Colonic mucosa (tissue), 4 donors: ENCODE measurements around the gene LIPK. TPM values are rescaled to one million over a fixed set of nuclear protein-coding genes. Genes with fewer than 3 reads are reported as not detected.
"Not testable (repeated sequence)": the region's sequence is repeated elsewhere in the genome, so short reads cannot be mapped to it uniquely, and the experiment has no call there.

ENCODE experiments used
- DNase-seq: peaks from one replicate; pipeline ENCODE4 v3.0.0-alpha.2; 2020
- H3K27ac ChIP-seq: fragments of 200-600 bp; one replicate; pipeline ENCODE4 v1.8.0; 2021
- H3K27me3 ChIP-seq: fragments of 200-600 bp; one replicate; pipeline ENCODE4 v1.8.0; 2021
- H3K36me3 ChIP-seq: fragments of 200-600 bp; one replicate; pipeline ENCODE4 v1.8.0; 2021
- H3K4me1 ChIP-seq: fragments of 200-600 bp; one replicate; pipeline ENCODE4 v1.8.0; 2021; ENCODE audit warnings: mild to moderate bottlenecking
- H3K4me3 ChIP-seq: fragments of 200-600 bp; one replicate; pipeline ENCODE4 v1.8.0; 2021
- H3K9ac ChIP-seq, 2 donors: one replicate each; pipeline ENCODE4 v1.7.0; 2013; ENCODE audit warnings: control low read depth in 2 of 2, low read depth in 2 of 2, low read length in 2 of 2
- H3K9me3 ChIP-seq: fragments of 200-600 bp; one replicate; pipeline ENCODE4 v1.8.0; 2021
- intact Hi-C: fragments of 100-400 bp; cut with DNase I; formaldehyde crosslinking; loops from one replicate; pipeline ENCODE4 v1.14.1; 2022
- total RNA-seq, 2 donors: library from RNA; stranded (reverse); fragmentation: NEBNext Ultra II Directional in 1 of 2; extraction: Animal tissue kit (Norgen Biotek cat#: 25700) in 1 of 2; gene quantifications; one replicate each; pipeline ENCODE4 v1.2.1, GENCODE V29; 2021
- TF ChIP-seq, protein P1 (sequence below): fragments of 200-600 bp; IDR thresholded peaks from one replicate; pipeline ENCODE4 v1.8.0; 2022; ENCODE audit warnings: antibody characterized with exemption, mild to moderate bottlenecking
- donor health status: healthy.
- donor health status: DM: no; HTN: no; CAD: no.
- donor health status: DM: no; HTN: no; CAD: no.

Gene LIPK
- total RNA-seq, 2 donors from 2014 or later = not detected

DNA sequence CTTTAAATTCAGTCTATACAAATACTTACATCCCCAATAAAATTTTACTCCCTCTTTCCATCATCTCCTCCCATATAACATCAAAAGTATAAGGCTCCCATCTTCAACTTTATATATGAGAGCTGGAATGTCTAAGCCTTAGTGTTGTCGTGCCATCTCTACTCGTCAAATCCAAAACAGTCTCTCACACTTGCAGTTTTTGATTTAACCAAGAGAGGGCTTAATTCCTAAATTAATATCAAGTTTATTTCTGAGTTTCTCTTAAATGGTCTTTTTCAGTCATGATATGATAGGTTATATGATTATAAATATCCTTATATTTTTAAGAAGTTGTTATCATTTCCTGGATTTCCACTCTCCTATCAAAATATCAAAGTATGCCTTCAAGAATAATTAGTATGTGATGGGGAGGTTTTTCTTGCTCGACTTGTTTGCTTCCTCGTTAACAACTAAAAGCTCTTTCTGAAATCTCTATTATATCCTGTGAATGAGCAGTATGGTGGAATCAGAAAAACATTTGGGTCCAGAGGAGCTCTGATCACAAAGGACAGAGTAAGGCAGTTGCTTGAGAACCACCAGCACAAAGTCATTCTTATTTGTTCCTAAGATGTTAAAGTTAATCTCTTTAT is 12.5 kb upstream of the LIPK start:
- no peaks in the 10 kb centered on the region for H3K4me1 ChIP-seq
- DNase-seq = no peak
- H3K4me3 ChIP-seq = no peak overlapping the region
- no peaks in the 10 kb centered on the region for H3K9me3 ChIP-seq
- H3K27me3 ChIP-seq = no peaks in the 10 kb centered on the region
- TF ChIP-seq, protein P1, sequence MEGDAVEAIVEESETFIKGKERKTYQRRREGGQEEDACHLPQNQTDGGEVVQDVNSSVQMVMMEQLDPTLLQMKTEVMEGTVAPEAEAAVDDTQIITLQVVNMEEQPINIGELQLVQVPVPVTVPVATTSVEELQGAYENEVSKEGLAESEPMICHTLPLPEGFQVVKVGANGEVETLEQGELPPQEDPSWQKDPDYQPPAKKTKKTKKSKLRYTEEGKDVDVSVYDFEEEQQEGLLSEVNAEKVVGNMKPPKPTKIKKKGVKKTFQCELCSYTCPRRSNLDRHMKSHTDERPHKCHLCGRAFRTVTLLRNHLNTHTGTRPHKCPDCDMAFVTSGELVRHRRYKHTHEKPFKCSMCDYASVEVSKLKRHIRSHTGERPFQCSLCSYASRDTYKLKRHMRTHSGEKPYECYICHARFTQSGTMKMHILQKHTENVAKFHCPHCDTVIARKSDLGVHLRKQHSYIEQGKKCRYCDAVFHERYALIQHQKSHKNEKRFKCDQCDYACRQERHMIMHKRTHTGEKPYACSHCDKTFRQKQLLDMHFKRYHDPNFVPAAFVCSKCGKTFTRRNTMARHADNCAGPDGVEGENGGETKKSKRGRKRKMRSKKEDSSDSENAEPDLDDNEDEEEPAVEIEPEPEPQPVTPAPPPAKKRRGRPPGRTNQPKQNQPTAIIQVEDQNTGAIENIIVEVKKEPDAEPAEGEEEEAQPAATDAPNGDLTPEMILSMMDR = no peak
- no peaks in the 10 kb centered on the region for H3K36me3 ChIP-seq
- intact Hi-C loops = no loop called here
- no peak overlapping the region for H3K9ac ChIP-seq
- H3K27ac ChIP-seq = no peak overlapping the region

- Histone ChIP-seq H3K4me3 (no peak overlapping the region), H3K27me3 (no peaks in the 10 kb centered on the region), H3K9ac (no peak overlapping the region), H3K36me3 (no peaks in the 10 kb centered on the region), H3K27ac (peak overlapping the region; percentile 37), H3K9me3 (no peaks in the 10 kb centered on the region), H3K4me1 (no peaks in the 10 kb centered on the region)
- TF ChIP-seq, protein P1 = no peak
- intact Hi-C loops = no loop called here
- DNase-seq = peak; percentile 80
Measured at GRCh38 chr10:88702848-88703597, 3.0 kb upstream of the LIPK start.

DNA sequence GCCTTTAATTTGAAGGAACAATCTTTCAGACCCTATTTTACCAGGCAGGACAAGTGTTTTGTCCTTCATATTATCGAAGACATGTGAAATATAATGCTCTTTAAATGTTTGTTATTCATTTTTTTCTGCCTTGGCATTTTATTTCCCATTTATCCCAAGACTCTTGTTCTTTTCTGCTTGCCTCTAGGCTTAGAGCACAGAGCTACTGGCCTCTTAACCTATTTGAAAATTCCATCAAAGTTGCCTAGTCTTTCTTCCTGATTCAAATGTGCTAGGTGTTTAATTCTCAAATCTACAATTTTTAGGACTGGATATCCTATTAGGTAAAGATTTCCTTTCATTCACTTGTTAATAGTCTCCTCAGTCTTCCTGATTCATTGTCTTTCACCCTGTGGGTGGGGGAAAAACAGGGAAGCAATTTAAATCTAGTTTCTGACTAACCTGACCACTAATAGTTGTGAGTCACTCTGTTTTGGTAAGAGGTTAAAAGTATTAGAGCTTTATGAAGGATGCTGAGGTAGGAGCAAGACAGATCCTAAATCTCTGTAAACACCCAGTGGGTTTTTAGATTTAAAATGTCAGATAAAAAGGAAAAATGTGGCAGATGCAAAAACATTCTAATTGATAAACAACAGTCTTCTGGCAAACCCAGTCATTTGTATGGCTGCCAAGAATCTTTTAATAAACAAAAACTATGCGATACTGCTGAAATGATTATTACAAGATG is 1.5 kb downstream of the LIPK start:
- intact Hi-C loops = no loop called here
- DNase-seq = no peak
- no peaks in the 10 kb centered on the region for H3K4me1 ChIP-seq
- H3K9ac ChIP-seq = no peak overlapping the region
- H3K27ac ChIP-seq = no peak overlapping the region
- H3K9me3 ChIP-seq = no peaks in the 10 kb centered on the region
- TF ChIP-seq, protein P1 = no peak
- no peaks in the 10 kb centered on the region for H3K36me3 ChIP-seq
- no peaks in the 10 kb centered on the region for H3K27me3 ChIP-seq
- no peak overlapping the region for H3K4me3 ChIP-seq

GRCh38 chr10:88709361-88709760 is 3.3 kb downstream of the LIPK start:
- H3K27me3 ChIP-seq, H3K36me3 ChIP-seq, DNase-seq, H3K9ac ChIP-seq, H3K27ac ChIP-seq, intact Hi-C loops, H3K4me3 ChIP-seq, H3K4me1 ChIP-seq, H3K9me3 ChIP-seq: not testable (repeated sequence)

- DNase-seq = no peak
- Histone ChIP-seq H3K9me3 (no peaks in the 10 kb centered on the region), H3K27ac (no peak overlapping the region), H3K27me3 (no peaks in the 10 kb centered on the region), H3K36me3 (no peaks in the 10 kb centered on the region), H3K4me3 (no peak overlapping the region), H3K9ac (no peak overlapping the region), H3K4me1 (no peaks in the 10 kb centered on the region)
- TF ChIP-seq, protein P1 = no peak
- intact Hi-C loops = no loop called here
Measured at GRCh38 chr10:88715517-88715916, 9.5 kb downstream of the LIPK start.
